OCI-LY7 (cell line): Measurements from ENCODE around the gene SLX4. TPM values are rescaled to one million over a fixed set of nuclear protein-coding genes. Genes with fewer than 3 reads are reported as not detected.

Experiments used
- BruUV-seq: library from RNA; stranded (reverse); fragments of 400-500 nt; replicated peaks from 2 replicates; lab custom pipeline; 2021; lab: Mats Ljungman, UMichigan
- CTCF ChIA-PET: fragments of 300-600 bp; sonication (Branson Sonifier 250); formaldehyde crosslinking; loops from one replicate; lab custom pipeline; 2022; ENCODE audit warnings: antibody characterized with exemption; ENCODE audit not compliant: unreplicated experiment; lab: Charles Lee
- POLR2A ChIA-PET: fragments of 300-600 bp; sonication (Branson Sonifier 250); formaldehyde crosslinking; loops from one replicate; lab custom pipeline; 2022; ENCODE audit warnings: antibody characterized with exemption; lab: Charles Lee
- DNase-seq: peaks from one replicate; pipeline ENCODE4 v3.0.0-alpha.2; 2015; ENCODE audit warnings: low spot score
- H2AFZ ChIP-seq: fragments of 200-600 bp; sonication (generic), shearing (Covaris generic); 2 replicates; pipeline ENCODE4 v1.6.1; 2014; ENCODE audit warnings: mild to moderate bottlenecking, antibody characterized with exemption, low read length, moderate library complexity
- H3K27ac ChIP-seq: fragments of 200-600 bp; sonication (generic); 2 replicates; pipeline ENCODE4 v1.5.1; 2014; ENCODE audit warnings: mixed run types, low read depth, mild to moderate bottlenecking, moderate library complexity, low read length, inconsistent platforms; ENCODE audit not compliant: poor library complexity, severe bottlenecking
- H3K36me3 ChIP-seq: fragments of 200-600 bp; sonication (generic); 2 replicates; pipeline ENCODE4 v1.6.1; 2014; ENCODE audit warnings: mild to moderate bottlenecking, antibody characterized with exemption, low read length, moderate library complexity, mixed read lengths; ENCODE audit not compliant: insufficient read depth
- H3K4me1 ChIP-seq: fragments of 200-600 bp; sonication (generic); 2 replicates; pipeline ENCODE4 v1.5.1; 2014; ENCODE audit warnings: mild to moderate bottlenecking, low read length; ENCODE audit not compliant: insufficient read depth, poor library complexity, severe bottlenecking
- H3K4me2 ChIP-seq: fragments of 200-600 bp; sonication (generic); 2 replicates; pipeline ENCODE4 v1.6.1; 2014; ENCODE audit warnings: mild to moderate bottlenecking, low read length
- H3K4me3 ChIP-seq: fragments of 200-600 bp; sonication (generic); 2 replicates; pipeline ENCODE4 v1.5.1; 2014; ENCODE audit warnings: mild to moderate bottlenecking, low read depth, low read length; ENCODE audit not compliant: poor library complexity, severe bottlenecking
- H3K79me2 ChIP-seq: fragments of 200-600 bp; sonication (generic); 2 replicates; pipeline ENCODE4 v1.6.1; 2016; ENCODE audit warnings: low read depth, mild to moderate bottlenecking, low read length, moderate library complexity, mixed read lengths; ENCODE audit not compliant: insufficient read depth
- H3K9me2 ChIP-seq: fragments of 200-600 bp; sonication (generic); 2 replicates; pipeline ENCODE4 v1.6.1; 2016; ENCODE audit warnings: mild to moderate bottlenecking, low read length, mixed read lengths; ENCODE audit not compliant: insufficient read depth
- H3K9me3 ChIP-seq: fragments of 200-600 bp; sonication (generic); 2 replicates; pipeline ENCODE4 v1.6.1; 2014; ENCODE audit warnings: mild to moderate bottlenecking, mixed run types, low read length, mixed read lengths
- H4K20me1 ChIP-seq: fragments of 200-600 bp; sonication (generic); 2 replicates; pipeline ENCODE4 v1.6.1; 2014; ENCODE audit warnings: mild to moderate bottlenecking, antibody characterized with exemption, low read length, moderate library complexity, mixed read lengths; ENCODE audit not compliant: insufficient read depth
- CTCF ChIP-seq: fragments of 200-600 bp; sonication (generic); conservative IDR thresholded peaks from 2 replicates; pipeline ENCODE4 v1.5.1; 2014; ENCODE audit warnings: mild to moderate bottlenecking, antibody characterized with exemption, low read length, moderate library complexity, mixed read lengths
- EZH2phosphoT487 ChIP-seq: fragments of 200-600 bp; sonication (generic); IDR thresholded peaks from 2 replicates; pipeline ENCODE4 v1.6.1; 2018; ENCODE audit warnings: low read depth, borderline replicate concordance, mild to moderate bottlenecking, mixed run types, antibody characterized with exemption, low read length, moderate library complexity, mixed read lengths
- intact Hi-C: fragments of 100-400 bp; cut with micrococcal nuclease; formaldehyde crosslinking; loops from one replicate; pipeline ENCODE4 v1.10.0; 2022; ENCODE audit not compliant: unreplicated experiment
- total RNA-seq, 2 experiments: library from RNA; depleted of rRNA in 1 of 2; stranded (reverse); fragments of >200 nt in 1 of 2; shearing (Covaris generic) in 1 of 2; gene quantifications; 2 replicates each; pipeline ENCODE4 v1.2.3, GENCODE V29; 2014 to 2022

Gene SLX4
- total RNA-seq, 2 experiments from 2014 or later = 13.2 to 35.7 TPM

- TF ChIP-seq CTCF = no peak
- TF ChIP-seq EZH2phosphoT487 = no peak
- Histone ChIP-seq H3K79me2 (no peaks in the 10 kb centered on the region), H4K20me1 (no peaks in the 10 kb centered on the region), H3K4me2 (no peak overlapping the region), H3K9me3 (peaks cover 9% of the 10 kb centered on the region), H3K27ac (no peak overlapping the region), H3K4me3 (no peak overlapping the region), H3K9me2 (no peaks in the 10 kb centered on the region), H2AFZ (no peak overlapping the region), H3K36me3 (peaks cover 92% of the 10 kb centered on the region), H3K4me1 (no peaks in the 10 kb centered on the region)
- intact Hi-C loops = no loop called here
- DNase-seq = no peak
- no TSS peak for BruUV-seq
- ChIA-PET CTCF (no interaction called here), POLR2A (no interaction called here)
These were observed 12.3 kb downstream of the SLX4 start for GRCh38 chr16:3599121-3599520.

- Histone ChIP-seq H3K9me2 (no peaks in the 10 kb centered on the region), H4K20me1 (no peaks in the 10 kb centered on the region), H3K4me2 (no peak overlapping the region), H3K79me2 (no peaks in the 10 kb centered on the region), H3K4me3 (no peak overlapping the region), H3K27ac (no peak overlapping the region), H2AFZ (no peak overlapping the region), H3K4me1 (no peaks in the 10 kb centered on the region), H3K9me3 (peaks cover 9% of the 10 kb centered on the region), H3K36me3 (peaks cover 86% of the 10 kb centered on the region)
- ChIA-PET CTCF (no interaction called here), POLR2A (interaction anchor here (0.5 kb wide), 1 partner anchor 28 kb away, joined by 3 read pairs; no protein-coding TSS in a partner anchor)
- no peak for DNase-seq
- TF ChIP-seq EZH2phosphoT487 (no peak), CTCF (no peak)
- BruUV-seq = no TSS peak
- intact Hi-C loops = no loop called here
These were observed 13.2 kb downstream of the SLX4 start for GRCh38 chr16:3598236-3598635.

- CTCF ChIA-PET = no interaction called here
These were observed 13.7 kb downstream of the SLX4 start for GRCh38 chr16:3597676-3598075.

More at GRCh38 chr16:3597676-3598075, 13.7 kb downstream of the SLX4 start:
- Histone ChIP-seq H3K79me2 (no peaks in the 10 kb centered on the region), H3K9me3 (peaks cover 9% of the 10 kb centered on the region), H2AFZ (no peak overlapping the region), H3K4me2 (no peak overlapping the region), H3K4me1 (no peaks in the 10 kb centered on the region), H3K9me2 (no peaks in the 10 kb centered on the region), H3K4me3 (no peak overlapping the region), H4K20me1 (no peaks in the 10 kb centered on the region), H3K27ac (no peak overlapping the region), H3K36me3 (peaks cover 83% of the 10 kb centered on the region)
- intact Hi-C loops = no loop called here
- DNase-seq = no peak
- no TSS peak for BruUV-seq
- TF ChIP-seq CTCF (no peak), EZH2phosphoT487 (no peak)
- POLR2A ChIA-PET = interaction anchor here (0.7 kb wide), 1 partner anchor 62 kb away, joined by 3 read pairs; no protein-coding TSS in a partner anchor
